Activated CD8-positive, alpha-beta T cell treated with anti-CD3 and anti-CD28 coated beads for 36 hours (primary cell): Measurements from ENCODE around the gene USP15. TPM values are rescaled to one million over a fixed set of nuclear protein-coding genes. Genes with fewer than 3 reads are reported as not detected.

ENCODE experiments used
- ATAC-seq: fragments of 200-7000 bp; cut with Tn5 transposase; one replicate; pipeline ENCODE4 v1.10.0; 2021; ENCODE audit warnings: mild to moderate bottlenecking, moderate library complexity
- CTCF ChIA-PET: fragments of 350-600 bp; sonication (Branson Sonifier 250); formaldehyde crosslinking; loops from one replicate; lab custom pipeline; 2021; ENCODE audit warnings: antibody characterized with exemption; lab: Charles Lee
- POLR2A ChIA-PET: fragments of 350-600 bp; sonication (Branson Sonifier 250); formaldehyde crosslinking; loops from one replicate; lab custom pipeline; 2021; ENCODE audit warnings: antibody characterized with exemption; lab: Charles Lee
- DNase-seq: peaks from one replicate; pipeline ENCODE4 v3.0.0-alpha.2; 2020
- H3K27ac Mint-ChIP-seq: one replicate; pipeline ENCODE4 v1.8.0; 2021; ENCODE audit warnings: mild to moderate bottlenecking, mixed read lengths
- H3K27me3 Mint-ChIP-seq: one replicate; pipeline ENCODE4 v1.8.0; 2021; ENCODE audit warnings: mixed read lengths
- H3K36me3 Mint-ChIP-seq: one replicate; pipeline ENCODE4 v1.8.0; 2021; ENCODE audit warnings: low read depth, mixed read lengths
- H3K4me1 Mint-ChIP-seq: one replicate; pipeline ENCODE4 v1.8.0; 2021; ENCODE audit warnings: low read depth, mixed read lengths
- H3K4me3 Mint-ChIP-seq: one replicate; pipeline ENCODE4 v1.8.0; 2021; ENCODE audit warnings: mild to moderate bottlenecking, moderate library complexity, mixed read lengths
- H3K9me3 Mint-ChIP-seq: one replicate; pipeline ENCODE4 v1.8.0; 2021; ENCODE audit warnings: mixed read lengths
- CTCF ChIP-seq: fragments of 200-600 bp; IDR thresholded peaks from one replicate; pipeline ENCODE4 v1.8.0; 2022; ENCODE audit warnings: antibody characterized with exemption, mild to moderate bottlenecking
- intact Hi-C: fragments of 100-400 bp; cut with micrococcal nuclease; formaldehyde crosslinking; loops from one replicate; pipeline ENCODE4 v1.10.0; 2022
- total RNA-seq, 2 experiments: library from RNA; stranded (reverse); gene quantifications; one replicate each; pipeline ENCODE4 v1.2.3, GENCODE V29; 2021

The USP15 gene
- total RNA-seq, 2 experiments from 2014 or later: 112 to 118 TPM

DNA sequence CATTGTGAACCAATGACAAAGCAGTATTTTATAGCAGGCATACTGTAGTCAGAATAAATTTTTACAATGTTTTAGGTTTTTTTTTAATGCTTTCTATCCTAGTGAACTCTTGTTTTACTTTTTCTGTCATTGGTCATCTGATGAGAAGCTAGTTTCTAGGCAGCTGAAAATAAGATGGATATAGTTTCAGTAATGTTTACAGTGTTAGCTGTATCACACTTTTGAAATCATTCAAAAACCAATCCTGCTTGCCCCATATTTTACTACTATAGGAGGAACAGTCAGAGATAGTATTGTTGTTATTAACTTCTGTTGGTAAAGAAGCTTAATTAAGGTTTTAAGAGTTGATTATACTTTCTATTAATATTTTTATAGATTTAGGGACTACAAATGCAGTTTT, 24.5 kb downstream of the USP15 start:
- Mint-ChIP-seq H3K36me3 (peaks cover 62% of the 10 kb centered on the region), H3K27ac (no peak overlapping the region)
- no peak for ATAC-seq

GRCh38 chr12:62285284-62285683, 25.1 kb downstream of the USP15 start:
- POLR2A ChIA-PET: interaction anchor here (0.9 kb wide), 1 partner anchor 8 kb away, joined by 4 read pairs; no protein-coding TSS in a partner anchor
- Mint-ChIP-seq H3K4me3 (no peak overlapping the region), H3K27me3 (no peaks in the 10 kb centered on the region), H3K4me1 (peaks cover 86% of the 10 kb centered on the region), H3K36me3 (peaks cover 63% of the 10 kb centered on the region), H3K9me3 (peaks cover 38% of the 10 kb centered on the region), H3K27ac (peak overlapping the region; percentile 57)
- intact Hi-C loops: no loop called here
- TF ChIP-seq CTCF: no peak
- no peak for ATAC-seq
- CTCF ChIA-PET: interaction anchor here (0.7 to 1.6 kb wide), 4 partner anchors 17 to 100 kb away, joined by 3 to 4 read pairs (median 3); no protein-coding TSS in a partner anchor
- DNase-seq: no peak

More for the DNA sequence above, 24.5 kb downstream of the USP15 start:
- ChIA-PET CTCF (interaction anchor here (0.8 to 1.6 kb wide), 4 partner anchors 12 to 100 kb away, joined by 3 to 4 read pairs (median 3); no protein-coding TSS in a partner anchor), POLR2A (interaction anchor here (0.9 kb wide), 1 partner anchor 8 kb away, joined by 4 read pairs; no protein-coding TSS in a partner anchor)
- H3K9me3 Mint-ChIP-seq: peaks cover 35% of the 10 kb centered on the region
- peaks cover 85% of the 10 kb centered on the region for H3K4me1 Mint-ChIP-seq
- TF ChIP-seq CTCF: no peak
- intact Hi-C loops: no loop called here
- no peaks in the 10 kb centered on the region for H3K27me3 Mint-ChIP-seq
- H3K4me3 Mint-ChIP-seq: no peak overlapping the region
- DNase-seq: no peak

DNA sequence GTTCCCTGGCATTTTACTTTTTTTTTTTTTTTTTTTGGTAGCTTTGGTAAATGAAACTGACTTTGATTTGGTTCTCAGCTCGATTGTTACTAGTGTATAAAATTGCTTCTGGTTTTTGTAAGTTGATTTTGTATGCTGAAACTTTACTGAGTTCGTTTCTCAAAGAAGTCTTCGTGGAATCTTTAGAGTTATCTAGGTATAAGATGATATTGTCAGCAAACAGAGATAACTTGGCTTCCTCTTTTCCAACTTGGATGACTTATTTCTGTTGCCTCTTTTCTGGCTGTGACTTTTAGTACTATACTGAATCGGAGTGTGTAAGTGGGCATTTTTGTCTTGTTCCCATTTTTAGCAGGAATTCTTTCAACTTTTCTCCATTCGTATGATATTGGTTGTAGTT, 28.1 kb downstream of the USP15 start:
- H3K9me3 Mint-ChIP-seq: peaks cover 43% of the 10 kb centered on the region
- peaks cover 72% of the 10 kb centered on the region for H3K36me3 Mint-ChIP-seq
- intact Hi-C loops: no loop called here
- DNase-seq (no peak), ATAC-seq (no peak)
- peak overlapping the region; percentile 82 for H3K27ac Mint-ChIP-seq
- no peak for TF ChIP-seq CTCF
- H3K4me1 Mint-ChIP-seq: peaks cover 89% of the 10 kb centered on the region
- H3K27me3 Mint-ChIP-seq: no peaks in the 10 kb centered on the region
- CTCF ChIA-PET: no interaction called here
- POLR2A ChIA-PET: no interaction called here
- no peak overlapping the region for H3K4me3 Mint-ChIP-seq

DNA sequence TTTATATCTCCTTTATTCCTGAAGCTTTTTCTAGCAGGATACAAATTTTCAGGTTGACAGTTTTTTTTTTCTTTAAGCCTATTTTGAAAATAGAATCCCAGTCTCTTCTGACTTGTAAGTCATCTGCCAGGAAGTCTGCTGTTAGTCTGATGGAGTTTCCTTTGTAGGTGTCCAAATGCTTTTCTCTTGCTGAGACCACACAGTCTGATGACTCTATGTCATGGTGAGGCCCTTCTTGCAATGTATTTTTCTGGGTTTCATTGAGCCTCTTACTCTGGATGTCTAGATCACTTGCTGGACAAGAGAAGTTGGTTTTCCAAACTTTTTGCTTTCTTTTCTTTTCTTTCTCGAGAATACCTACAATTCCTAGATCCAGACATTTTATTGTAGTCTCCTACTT, 30.6 kb downstream of the USP15 start:
- H3K27me3 Mint-ChIP-seq: no peaks in the 10 kb centered on the region
- TF ChIP-seq CTCF: no peak
- ATAC-seq (no peak), DNase-seq (no peak)
- peak overlapping the region; percentile 75 for H3K27ac Mint-ChIP-seq
- H3K4me3 Mint-ChIP-seq: no peak overlapping the region
- POLR2A ChIA-PET: interaction anchor here (1.3 kb wide), 1 partner anchor 10 kb away, joined by 3 read pairs; no protein-coding TSS in a partner anchor
- H3K36me3 Mint-ChIP-seq: peaks cover 73% of the 10 kb centered on the region
- peaks cover 38% of the 10 kb centered on the region for H3K9me3 Mint-ChIP-seq
- H3K4me1 Mint-ChIP-seq: peaks cover 84% of the 10 kb centered on the region
- intact Hi-C loops: no loop called here
- CTCF ChIA-PET: interaction anchor here (0.9 to 1.5 kb wide), 2 partner anchors 8 to 13 kb away, joined by 4 to 5 read pairs; no protein-coding TSS in a partner anchor
